K562 (cell line): ENCODE results near the gene SLC2A10. TPM values are rescaled to one million over a fixed set of nuclear protein-coding genes. Genes with fewer than 3 reads are reported as not detected.

Experiments
- KLF6 ChIP-seq: fragments of 250-450 bp; sonication (Bioruptor Pico); IDR thresholded peaks from 2 replicates; pipeline ENCODE4 v1.4.0; 2020; ENCODE audit warnings: mild to moderate bottlenecking, moderate library complexity, borderline replicate concordance
- MBD2 ChIP-seq: sonication (generic); IDR thresholded peaks from 2 replicates; pipeline ENCODE4 v1.6.1; 2016; ENCODE audit warnings: low read depth, borderline replicate concordance
- NR4A1 ChIP-seq, 2 experiments: fragments of 250-450 bp in 1 of 2; fragments of 450-650 bp in 1 of 2; sonication (Bioruptor Pico) in 1 of 2; IDR thresholded peaks; 2 replicates each; pipeline versions ENCODE4 v1.4.0 to v1.6.1; 2016 to 2020; ENCODE audit warnings: mild to moderate bottlenecking in 2 of 2, missing compliant biosample characterization in 1 of 2, missing genetic modification characterization in 1 of 2, moderate library complexity in 1 of 2
- TEAD1 ChIP-seq, 2 experiments: fragments of 450-650 bp in 1 of 2; sonication (generic) in 1 of 2; formaldehyde crosslinking; IDR thresholded peaks; 2 replicates each; pipeline versions ENCODE4 v1.4.0 to v1.8.0; 2020 to 2022; ENCODE audit warnings: mild to moderate bottlenecking in 2 of 2, missing genetic modification reagents in 1 of 2
- XRCC4 ChIP-seq: IDR thresholded peaks from one replicate; pipeline ENCODE4 v1.6.1; 2011; ENCODE audit not compliant: insufficient read depth, insufficient read length; ENCODE audit errors: extremely low read depth
- ZFP36 ChIP-seq: fragments of 150-350 bp; IDR thresholded peaks from 2 replicates; pipeline ENCODE4 v1.6.1; 2018; ENCODE audit warnings: low read length, low read depth; ENCODE audit not compliant: partially characterized antibody
- ZNF165 ChIP-seq: fragments of 250-450 bp; sonication (Bioruptor Pico); IDR thresholded peaks from 2 replicates; pipeline ENCODE4 v1.4.0; 2020; ENCODE audit warnings: borderline replicate concordance
- ZNF444 ChIP-seq: fragments of 250-450 bp; sonication (Bioruptor Pico); IDR thresholded peaks from 2 replicates; pipeline ENCODE4 v1.4.0; 2020; ENCODE audit warnings: mild to moderate bottlenecking, moderate library complexity
- polyA plus RNA-seq, 8 experiments: library from polyadenylated mRNA; depleted of rRNA in 4 of 8; stranded (reverse) in 5 of 8; unstranded in 3 of 8; fragments of >200 nt; fragmentation: Nextera tagmentation in 2 of 8; fragmentation: Illumina TruSeq in 1 of 8; extraction: Ambion mirVana in 2 of 8; extraction: Trizol in 1 of 8; gene quantifications; 2 replicates each; pipeline versions ENCODE4 v1.2.1 to v1.2.3, GENCODE V29; 2011 to 2014; ENCODE audit warnings: inconsistent platforms in 1 of 8, missing spikeins in 1 of 8
- total RNA-seq, 7 experiments: library from RNA; depleted of rRNA in 6 of 7; stranded (reverse); fragments of >200 nt in 6 of 7; fragmentation: Illumina TruSeq in 2 of 7; extraction: Trizol in 2 of 7; gene quantifications; 2 replicates each; pipeline versions ENCODE4 v1.2.1 to v1.2.3, GENCODE V29; 2011 to 2021; ENCODE audit warnings: low replicate concordance in 1 of 7
- TF ChIP-seq, protein P1 (sequence below), 2 experiments: fragments of 450-650 bp; formaldehyde crosslinking in 1 of 2; IDR thresholded peaks; 2 replicates each; pipeline versions ENCODE4 v1.4.0 to v1.6.1; 2014 to 2020; ENCODE audit warnings: mild to moderate bottlenecking in 2 of 2, borderline replicate concordance in 1 of 2, low read depth in 1 of 2
- TF ChIP-seq, protein P2 (sequence below): fragments of 450-650 bp; formaldehyde crosslinking; IDR thresholded peaks from 2 replicates; pipeline ENCODE4 v1.4.0; 2022; ENCODE audit warnings: mild to moderate bottlenecking, moderate library complexity
- TF ChIP-seq, protein P3 (sequence below): conservative IDR thresholded peaks from 2 replicates; pipeline ENCODE4 v1.6.1; 2011; ENCODE audit warnings: low read depth, mild to moderate bottlenecking, low read length; ENCODE audit not compliant: control insufficient read depth
- TF ChIP-seq, protein P4 (sequence below), 3 experiments: fragments of 200-800 bp in 1 of 3; sonication (Bioruptor generic) in 1 of 3; sonication (generic) in 1 of 3; formaldehyde crosslinking in 1 of 3; IDR thresholded peaks; 2 replicates each; pipeline versions ENCODE4 v1.6.1 to v1.8.0; 2016 to 2022; ENCODE audit warnings: mild to moderate bottlenecking in 2 of 3, missing compliant biosample characterization in 2 of 3, missing genetic modification characterization in 2 of 3, missing genetic modification reagents in 1 of 3
- TF ChIP-seq, protein P5 (sequence below): fragments of 450-650 bp; formaldehyde crosslinking; IDR thresholded peaks from 2 replicates; pipeline ENCODE4 v1.4.0; 2020; ENCODE audit warnings: mild to moderate bottlenecking, moderate library complexity

Gene SLC2A10
- total and polyA plus RNA-seq, 9 of the 15 experiments (the other 6 are each of a cell fraction or from before 2014, with no cell fraction given) = 0.01 to 1.8 (median 0.10) TPM

DNA sequence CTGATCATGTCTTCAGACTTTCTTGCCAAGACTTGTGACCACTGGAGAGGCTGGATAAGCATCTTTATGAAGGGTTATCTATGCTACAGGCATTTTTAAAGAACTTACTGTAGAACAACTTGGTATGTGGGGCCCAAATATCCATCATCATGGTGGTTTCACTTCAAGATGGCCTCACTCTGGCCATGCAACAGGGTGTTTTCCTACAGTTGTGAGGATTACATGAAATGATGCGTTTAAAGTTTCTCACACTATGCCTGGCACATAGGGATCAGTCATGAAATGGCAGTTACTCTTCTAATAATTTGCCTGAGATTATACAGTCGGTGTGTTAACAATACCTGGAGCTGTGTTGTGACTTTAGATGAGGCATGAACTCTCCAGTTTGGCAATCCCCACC lies 13.0 kb downstream of the SLC2A10 start (continued):
- TF ChIP-seq, protein P1, sequence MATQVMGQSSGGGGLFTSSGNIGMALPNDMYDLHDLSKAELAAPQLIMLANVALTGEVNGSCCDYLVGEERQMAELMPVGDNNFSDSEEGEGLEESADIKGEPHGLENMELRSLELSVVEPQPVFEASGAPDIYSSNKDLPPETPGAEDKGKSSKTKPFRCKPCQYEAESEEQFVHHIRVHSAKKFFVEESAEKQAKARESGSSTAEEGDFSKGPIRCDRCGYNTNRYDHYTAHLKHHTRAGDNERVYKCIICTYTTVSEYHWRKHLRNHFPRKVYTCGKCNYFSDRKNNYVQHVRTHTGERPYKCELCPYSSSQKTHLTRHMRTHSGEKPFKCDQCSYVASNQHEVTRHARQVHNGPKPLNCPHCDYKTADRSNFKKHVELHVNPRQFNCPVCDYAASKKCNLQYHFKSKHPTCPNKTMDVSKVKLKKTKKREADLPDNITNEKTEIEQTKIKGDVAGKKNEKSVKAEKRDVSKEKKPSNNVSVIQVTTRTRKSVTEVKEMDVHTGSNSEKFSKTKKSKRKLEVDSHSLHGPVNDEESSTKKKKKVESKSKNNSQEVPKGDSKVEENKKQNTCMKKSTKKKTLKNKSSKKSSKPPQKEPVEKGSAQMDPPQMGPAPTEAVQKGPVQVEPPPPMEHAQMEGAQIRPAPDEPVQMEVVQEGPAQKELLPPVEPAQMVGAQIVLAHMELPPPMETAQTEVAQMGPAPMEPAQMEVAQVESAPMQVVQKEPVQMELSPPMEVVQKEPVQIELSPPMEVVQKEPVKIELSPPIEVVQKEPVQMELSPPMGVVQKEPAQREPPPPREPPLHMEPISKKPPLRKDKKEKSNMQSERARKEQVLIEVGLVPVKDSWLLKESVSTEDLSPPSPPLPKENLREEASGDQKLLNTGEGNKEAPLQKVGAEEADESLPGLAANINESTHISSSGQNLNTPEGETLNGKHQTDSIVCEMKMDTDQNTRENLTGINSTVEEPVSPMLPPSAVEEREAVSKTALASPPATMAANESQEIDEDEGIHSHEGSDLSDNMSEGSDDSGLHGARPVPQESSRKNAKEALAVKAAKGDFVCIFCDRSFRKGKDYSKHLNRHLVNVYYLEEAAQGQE (IDR thresholded peaks at IDR 0.05; ENCODE audit: borderline replicate concordance) = no peak
- TF ChIP-seq, protein P1 (CRISPR knock-in tag; IDR thresholded peaks at IDR 0.05; ENCODE audit: low read depth) = peak; percentile 38; the same call in 1 of the 2 replicates
- TF ChIP-seq MBD2 = no peak
- TF ChIP-seq KLF6 (CRISPR knock-in tag) = peak; percentile 55; the same call in 1 of the 2 replicates
- TF ChIP-seq, protein P2, sequence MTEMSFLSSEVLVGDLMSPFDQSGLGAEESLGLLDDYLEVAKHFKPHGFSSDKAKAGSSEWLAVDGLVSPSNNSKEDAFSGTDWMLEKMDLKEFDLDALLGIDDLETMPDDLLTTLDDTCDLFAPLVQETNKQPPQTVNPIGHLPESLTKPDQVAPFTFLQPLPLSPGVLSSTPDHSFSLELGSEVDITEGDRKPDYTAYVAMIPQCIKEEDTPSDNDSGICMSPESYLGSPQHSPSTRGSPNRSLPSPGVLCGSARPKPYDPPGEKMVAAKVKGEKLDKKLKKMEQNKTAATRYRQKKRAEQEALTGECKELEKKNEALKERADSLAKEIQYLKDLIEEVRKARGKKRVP = peak; percentile 48; the same call in 1 of the 2 replicates
- TF ChIP-seq, protein P3, sequence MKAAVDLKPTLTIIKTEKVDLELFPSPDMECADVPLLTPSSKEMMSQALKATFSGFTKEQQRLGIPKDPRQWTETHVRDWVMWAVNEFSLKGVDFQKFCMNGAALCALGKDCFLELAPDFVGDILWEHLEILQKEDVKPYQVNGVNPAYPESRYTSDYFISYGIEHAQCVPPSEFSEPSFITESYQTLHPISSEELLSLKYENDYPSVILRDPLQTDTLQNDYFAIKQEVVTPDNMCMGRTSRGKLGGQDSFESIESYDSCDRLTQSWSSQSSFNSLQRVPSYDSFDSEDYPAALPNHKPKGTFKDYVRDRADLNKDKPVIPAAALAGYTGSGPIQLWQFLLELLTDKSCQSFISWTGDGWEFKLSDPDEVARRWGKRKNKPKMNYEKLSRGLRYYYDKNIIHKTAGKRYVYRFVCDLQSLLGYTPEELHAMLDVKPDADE = no peak
- no peak for TF ChIP-seq ZFP36
- TF ChIP-seq, protein P4, sequence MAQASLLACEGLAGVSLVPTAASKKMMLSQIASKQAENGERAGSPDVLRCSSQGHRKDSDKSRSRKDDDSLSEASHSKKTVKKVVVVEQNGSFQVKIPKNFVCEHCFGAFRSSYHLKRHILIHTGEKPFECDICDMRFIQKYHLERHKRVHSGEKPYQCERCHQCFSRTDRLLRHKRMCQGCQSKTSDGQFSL (CRISPR knock-in tag; IDR thresholded peaks at IDR 0.05) = no peak
- TF ChIP-seq, protein P4 (tag; IDR thresholded peaks at IDR 0.05) = peak in 1 of 2 experiments; percentile 60; a peak in 1 of 4 replicates
- TF ChIP-seq, protein P5, sequence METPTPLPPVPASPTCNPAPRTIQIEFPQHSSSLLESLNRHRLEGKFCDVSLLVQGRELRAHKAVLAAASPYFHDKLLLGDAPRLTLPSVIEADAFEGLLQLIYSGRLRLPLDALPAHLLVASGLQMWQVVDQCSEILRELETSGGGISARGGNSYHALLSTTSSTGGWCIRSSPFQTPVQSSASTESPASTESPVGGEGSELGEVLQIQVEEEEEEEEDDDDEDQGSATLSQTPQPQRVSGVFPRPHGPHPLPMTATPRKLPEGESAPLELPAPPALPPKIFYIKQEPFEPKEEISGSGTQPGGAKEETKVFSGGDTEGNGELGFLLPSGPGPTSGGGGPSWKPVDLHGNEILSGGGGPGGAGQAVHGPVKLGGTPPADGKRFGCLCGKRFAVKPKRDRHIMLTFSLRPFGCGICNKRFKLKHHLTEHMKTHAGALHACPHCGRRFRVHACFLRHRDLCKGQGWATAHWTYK (CRISPR knock-in tag) = 0 out of 2 replicates have a peak, but pooled peaks have one; percentile 75
- no peak for TF ChIP-seq XRCC4
- TF ChIP-seq ZNF444 = peak; percentile 58; the same call in 1 of the 2 replicates
- TF ChIP-seq ZNF165 (CRISPR knock-in tag) = 0 out of 2 replicates have a peak, but pooled peaks have one; percentile 13
- peak in 1 of 2 experiments; percentile 82; a peak in 2 of 4 replicates for TF ChIP-seq TEAD1 (CRISPR knock-in tag; IDR thresholded peaks at IDR 0.05)
- TF ChIP-seq NR4A1 (CRISPR knock-in tag; IDR thresholded peaks at IDR 0.05) = no peak
- 0 out of 2 replicates have a peak, but pooled peaks have one; percentile 72 for TF ChIP-seq NR4A1 (tag; IDR thresholded peaks at IDR 0.05)
